GM21529 (cell line): ENCODE results near the gene RASAL1.

Experiments
- ATAC-seq: cut with Tn5 transposase; IDR thresholded peaks from one replicate; pipeline ENCODE4 v1.9.1; 2021; ENCODE audit not compliant: unreplicated experiment

Gene RASAL1

GRCh38 chr12:113135178-113136127, at the start of gene RASAL1:
Gene RASAL1 (minus strand): TSS chr12:113135761. CDS start chr12:113135462, 299 bp downstream.
- peak; percentile 52 for ATAC-seq

- ATAC-seq: peak; percentile 81
Measured at GRCh38 chr12:113184900-113185179, 49.3 kb upstream of the RASAL1 start.

- ATAC-seq: peak; percentile 50
Measured at GRCh38 chr12:113184098-113184899, 48.7 kb upstream of the RASAL1 start.

GRCh38 chr12:113183030-113183589, 47.5 kb upstream of the RASAL1 start:
- no peak for ATAC-seq

- ATAC-seq: no peak
Measured at GRCh38 chr12:113181975-113182374, 46.4 kb upstream of the RASAL1 start.

- ATAC-seq: no peak
Measured at GRCh38 chr12:113180333-113180732, 44.8 kb upstream of the RASAL1 start.

GRCh38 chr12:113179023-113179422, 43.5 kb upstream of the RASAL1 start:
- ATAC-seq: no peak

GRCh38 chr12:113174461-113175384, 39.2 kb upstream of the RASAL1 start:
- peak; percentile 45 for ATAC-seq

GRCh38 chr12:113173081-113173698, 37.6 kb upstream of the RASAL1 start:
- peak; percentile 60 for ATAC-seq

GRCh38 chr12:113172185-113172584, 36.6 kb upstream of the RASAL1 start:
- ATAC-seq: no peak

- no peak for ATAC-seq
Measured at GRCh38 chr12:113171543-113171942, 36.0 kb upstream of the RASAL1 start.

- no peak for ATAC-seq
Measured at GRCh38 chr12:113170926-113171325, 35.4 kb upstream of the RASAL1 start.

- no peak for ATAC-seq
Measured at GRCh38 chr12:113170457-113170856, 34.9 kb upstream of the RASAL1 start.

GRCh38 chr12:113169697-113170096, 34.1 kb upstream of the RASAL1 start:
- ATAC-seq: no peak

- ATAC-seq: no peak
Measured at GRCh38 chr12:113167868-113168267, 32.3 kb upstream of the RASAL1 start.

GRCh38 chr12:113165521-113166450, 30.2 kb upstream of the RASAL1 start:
- no peak for ATAC-seq

GRCh38 chr12:113164014-113164413, 28.5 kb upstream of the RASAL1 start:
- no peak for ATAC-seq

GRCh38 chr12:113163030-113163360, 27.4 kb upstream of the RASAL1 start:
- no peak for ATAC-seq
